Fibroblast of skin of left biceps (primary cell): ENCODE results near the gene SLC17A2.

Experiments
- DNase-seq, 2 experiments: peaks; one replicate each; pipeline ENCODE4 v3.0.0-alpha.2; 2013; ENCODE audit warnings: low read depth in 2 of 2

SLC17A2 gene

DNA sequence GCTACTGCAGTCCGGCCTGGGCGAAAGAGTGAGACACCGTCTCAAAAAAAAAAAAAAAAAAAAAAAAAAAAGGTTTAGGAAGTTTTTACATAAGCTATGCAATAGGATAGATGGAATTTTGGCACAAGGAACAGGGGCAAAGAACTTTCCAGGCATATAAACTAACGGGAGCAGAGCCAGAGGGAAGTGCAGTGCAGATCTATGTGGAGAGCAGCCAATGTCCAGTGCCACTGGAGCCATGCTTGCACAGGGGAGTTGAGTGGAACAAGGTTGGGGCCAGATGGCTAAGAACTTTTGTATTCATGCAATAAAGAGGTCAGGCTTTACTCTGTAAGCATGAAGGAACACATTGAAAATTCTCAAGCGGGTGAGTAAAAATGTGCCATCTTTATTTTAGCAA, 10.8 kb downstream of the SLC17A2 start:
- DNase-seq: no peak

GRCh38 chr6:25918083-25918683, 12.3 kb downstream of the SLC17A2 start:
- no peak for DNase-seq

GRCh38 chr6:25916789-25917490, 13.6 kb downstream of the SLC17A2 start:
- DNase-seq: no peak

GRCh38 chr6:25916330-25916729, 14.2 kb downstream of the SLC17A2 start:
- DNase-seq: no peak

DNA sequence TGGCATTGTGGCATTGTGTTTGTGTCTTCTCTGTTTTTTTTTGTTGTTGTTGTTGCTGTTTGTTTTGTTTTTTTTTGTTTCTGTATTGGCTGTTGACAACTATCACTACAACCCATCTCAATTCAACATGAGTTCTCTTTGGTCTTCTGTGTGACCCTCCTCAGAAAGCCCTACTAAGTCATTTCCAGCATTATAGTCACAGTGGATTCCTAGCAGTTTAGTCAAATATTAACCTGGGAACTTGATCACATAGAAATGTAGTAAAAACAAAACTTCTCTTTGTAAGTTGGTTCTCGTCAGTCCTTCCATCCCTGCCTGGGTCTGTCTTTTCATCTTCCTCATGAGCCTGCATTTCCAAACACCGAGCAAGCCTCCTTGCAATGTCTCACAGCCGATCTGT, 16.8 kb downstream of the SLC17A2 start:
- DNase-seq: no peak

DNA sequence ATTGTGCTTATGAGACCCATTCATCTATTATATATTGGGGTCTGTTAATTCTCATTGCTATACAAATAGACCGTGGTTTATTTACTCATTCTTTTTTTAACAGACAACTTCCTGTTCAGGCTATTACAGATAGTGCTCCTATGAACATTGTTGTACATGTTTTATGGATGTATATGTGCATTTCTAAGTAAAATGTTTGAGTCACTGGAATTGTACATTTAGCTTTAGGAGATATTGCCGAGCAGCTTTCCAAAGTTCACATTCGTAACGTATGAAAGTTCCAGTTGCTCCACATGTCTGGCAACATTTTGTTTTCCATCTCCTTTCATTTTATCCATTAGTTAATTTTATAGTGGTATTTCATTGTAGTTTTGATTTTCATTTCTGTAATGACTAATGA, 19.1 kb downstream of the SLC17A2 start:
- DNase-seq: no peak

- DNase-seq: no peak
These were observed 22.9 kb downstream of the SLC17A2 start for GRCh38 chr6:25907475-25908014.

DNA sequence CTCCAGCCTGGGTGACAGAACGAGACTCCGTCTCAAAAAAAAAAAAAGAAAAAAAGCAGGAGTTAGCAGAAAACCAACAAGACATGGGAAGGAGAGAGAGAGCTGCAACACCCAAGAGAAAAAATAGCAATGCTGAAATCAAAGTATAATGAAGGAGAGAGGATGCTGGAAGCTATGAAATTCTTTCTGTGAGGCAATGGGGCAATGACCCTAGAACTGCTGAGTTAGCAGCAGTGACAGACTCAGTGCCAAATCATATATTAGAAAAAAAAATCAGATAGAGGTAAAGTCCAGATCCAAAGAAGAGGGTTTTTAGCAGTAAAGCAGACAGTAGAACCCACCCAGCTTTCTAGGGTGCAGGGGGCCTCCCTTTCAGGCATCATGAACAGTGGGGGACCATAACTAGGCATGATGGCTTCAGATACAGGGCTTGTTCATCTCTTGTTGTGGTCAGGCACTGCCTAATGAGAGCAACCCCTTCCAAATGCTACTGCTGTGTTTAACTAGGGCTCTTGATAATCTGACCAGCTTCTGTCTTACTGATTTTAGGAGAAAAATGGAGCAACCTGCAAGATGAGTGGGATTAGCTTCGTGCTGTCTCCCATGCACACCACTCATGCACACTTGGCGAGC, 26.9 kb downstream of the SLC17A2 start:
- DNase-seq: no peak

DNA sequence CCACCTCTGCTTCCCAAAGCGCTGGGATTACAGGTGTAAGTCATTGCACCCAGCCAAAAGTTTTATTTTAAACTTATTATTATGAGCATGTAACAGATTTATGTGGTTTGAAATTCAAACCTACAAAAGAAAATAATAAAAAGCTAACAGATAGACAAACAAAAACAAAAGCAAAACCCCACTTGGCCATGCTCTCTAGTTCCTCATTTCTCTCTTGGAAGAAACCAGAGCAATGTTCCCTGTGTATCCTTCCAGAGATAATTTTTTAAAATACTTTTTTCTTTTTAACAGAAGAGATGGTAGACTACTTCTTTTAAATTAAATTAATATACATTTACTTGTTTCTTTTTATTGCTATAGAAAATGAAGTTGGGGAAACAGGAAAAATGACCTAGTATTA, 28.4 kb downstream of the SLC17A2 start:
- no peak for DNase-seq

DNA sequence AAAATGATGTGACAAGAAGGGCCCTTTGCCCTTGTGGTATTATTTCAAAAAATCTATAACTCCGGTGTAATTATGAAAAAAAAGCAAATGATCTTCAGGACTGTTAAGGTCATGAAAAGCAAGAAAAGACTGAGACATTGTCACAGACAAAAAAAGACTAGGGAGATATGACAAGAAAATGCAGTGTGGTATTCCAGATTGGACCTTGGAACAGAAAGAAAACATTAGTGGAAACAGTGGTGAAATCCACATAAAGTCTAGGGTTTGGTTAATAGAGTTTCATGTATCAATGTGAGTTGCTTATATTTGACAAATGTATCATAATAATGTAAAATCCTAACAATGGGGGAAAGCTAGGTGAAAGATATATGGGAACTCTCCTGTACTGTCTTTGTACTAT, 29.6 kb downstream of the SLC17A2 start:
- DNase-seq: no peak

DNA sequence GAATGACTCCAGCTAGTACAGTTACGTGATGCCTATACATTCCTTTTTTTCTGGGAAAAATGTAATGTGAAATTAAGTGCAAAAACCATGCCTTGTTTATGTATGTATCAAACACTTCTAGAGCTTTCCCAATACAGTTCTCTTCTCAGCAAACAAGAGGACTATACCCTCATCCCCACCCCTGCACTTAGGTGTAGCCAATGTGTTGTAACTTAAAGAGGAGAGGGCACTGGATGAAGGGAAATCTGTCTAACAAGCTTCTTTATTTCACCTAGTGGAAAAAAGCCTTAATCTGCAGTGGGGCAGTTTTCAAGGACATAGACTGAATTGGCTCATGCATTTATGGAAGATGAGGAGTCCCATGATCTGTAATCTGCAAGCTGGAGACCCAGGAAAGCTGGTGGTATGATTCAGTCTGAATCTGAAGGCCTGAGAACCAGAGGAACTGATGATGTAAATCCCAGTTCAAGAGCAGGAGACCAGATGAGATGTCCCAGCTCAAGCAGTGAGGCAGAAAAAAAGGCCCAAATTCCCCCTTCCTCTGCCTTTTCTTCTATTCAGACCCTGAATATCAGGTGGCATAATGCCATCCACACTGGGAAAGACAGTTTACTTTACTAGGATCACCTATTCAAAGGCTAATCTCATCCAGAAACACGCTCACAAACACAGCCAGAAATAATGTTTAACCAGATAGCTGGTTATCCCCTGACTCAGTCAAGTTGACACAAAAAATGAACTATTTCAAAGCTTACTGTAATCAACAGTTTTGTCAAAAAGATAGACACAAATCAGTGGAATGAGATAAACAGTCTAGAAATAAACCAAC, 30.7 kb downstream of the SLC17A2 start:
- no peak for DNase-seq

DNA sequence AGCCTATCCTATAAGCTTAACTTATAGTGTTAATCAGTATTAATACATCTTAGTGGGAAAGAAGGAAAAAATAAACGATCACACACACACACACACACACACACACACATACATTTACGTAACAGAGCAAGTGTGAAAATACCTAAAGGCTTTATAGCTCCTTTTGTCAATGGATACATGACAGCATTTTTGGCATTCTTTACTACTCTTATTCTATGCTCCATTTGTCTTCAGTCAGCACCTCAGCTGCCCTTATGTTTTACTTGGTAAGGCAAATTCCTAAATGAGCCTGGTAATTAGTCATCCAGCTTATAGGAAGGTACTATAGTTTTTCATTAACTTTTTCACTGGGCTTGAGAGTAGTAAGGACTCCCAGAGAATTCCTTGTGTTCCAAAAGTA, 31.4 kb downstream of the SLC17A2 start:
- no peak for DNase-seq

DNA sequence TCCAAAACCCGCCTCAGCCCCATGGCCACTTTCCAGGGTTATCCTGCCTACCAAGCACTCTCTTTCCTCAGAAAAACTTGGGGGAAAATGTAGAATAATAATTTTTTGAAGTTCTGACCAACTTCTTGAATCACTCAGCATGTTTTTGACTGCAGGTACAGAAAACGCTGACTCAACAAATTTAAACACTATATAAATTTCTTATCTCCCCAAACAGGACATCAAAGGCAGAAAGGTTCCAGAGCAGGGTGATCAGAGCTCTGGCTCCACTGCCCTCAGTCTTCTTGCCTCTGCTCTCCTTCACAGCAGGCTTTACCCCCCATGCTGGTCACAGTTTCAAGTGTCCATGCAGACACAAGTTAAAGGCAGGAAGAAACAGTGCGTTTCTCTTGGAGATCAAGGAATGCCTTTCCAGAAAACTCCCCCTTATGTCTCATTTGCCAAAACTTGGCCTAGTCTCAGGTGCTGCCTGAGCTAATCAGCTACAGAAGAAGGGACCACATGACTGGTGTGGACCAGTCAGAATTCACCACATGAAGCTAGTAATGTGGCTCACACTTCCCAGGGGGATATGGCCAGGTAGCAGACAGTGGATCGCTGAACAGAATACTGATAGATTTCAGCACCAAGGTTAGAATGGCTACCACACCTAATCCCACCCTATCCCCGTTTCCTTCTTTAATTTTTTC, 32.1 kb downstream of the SLC17A2 start:
- no peak for DNase-seq

- DNase-seq: no peak
These were observed 34.2 kb downstream of the SLC17A2 start for GRCh38 chr6:25896252-25896651.

DNA sequence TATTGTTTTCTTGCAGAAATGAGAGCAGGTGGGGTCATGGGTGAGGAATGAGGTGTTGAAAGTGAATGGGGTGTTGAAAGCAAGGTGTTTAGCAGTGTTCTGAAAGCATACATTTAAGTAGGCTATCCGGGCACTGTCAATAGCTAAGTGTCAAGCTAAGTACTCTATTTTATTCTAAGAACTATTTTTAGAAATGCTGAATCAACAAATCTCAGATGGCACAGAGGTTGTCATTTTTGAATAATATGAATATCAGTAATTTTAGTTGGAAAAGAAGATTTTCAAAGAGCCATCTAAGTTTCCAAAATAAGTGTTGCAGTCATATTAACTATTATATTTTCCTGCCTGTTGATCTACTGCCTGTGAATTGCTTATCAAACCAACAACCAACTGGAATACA, 34.7 kb downstream of the SLC17A2 start:
- no peak for DNase-seq

GRCh38 chr6:25893778-25894177, 36.7 kb downstream of the SLC17A2 start:
- no peak for DNase-seq

- no peak for DNase-seq
These were observed 37.6 kb downstream of the SLC17A2 start for GRCh38 chr6:25892877-25893276.

- DNase-seq: no peak
These were observed 40.3 kb downstream of the SLC17A2 start for GRCh38 chr6:25889877-25890853.

GRCh38 chr6:25888626-25889025, 41.9 kb downstream of the SLC17A2 start:
- DNase-seq: no peak

DNA sequence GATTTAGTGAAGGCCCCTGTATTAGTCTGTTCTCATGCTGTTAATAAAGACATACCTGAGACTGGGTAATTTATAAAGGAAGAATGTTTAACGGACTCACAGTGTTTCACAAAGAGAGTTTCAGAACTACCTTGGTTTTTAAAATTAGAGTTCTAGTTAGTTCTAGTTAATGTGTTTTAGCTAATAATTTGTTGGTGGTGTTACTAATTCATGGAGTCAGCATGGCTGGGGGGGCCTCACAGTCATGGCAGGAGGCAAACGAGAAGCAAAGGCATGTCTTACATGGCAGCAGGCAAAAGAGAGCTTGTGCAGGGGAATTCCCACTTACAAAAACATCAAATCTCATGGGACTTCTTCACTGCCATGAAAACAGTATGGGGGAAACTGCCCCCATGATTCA, 44.4 kb downstream of the SLC17A2 start:
- no peak for DNase-seq
